ENCODE measurements around the gene SPRR2A.

SPRR2A gene

DNA sequence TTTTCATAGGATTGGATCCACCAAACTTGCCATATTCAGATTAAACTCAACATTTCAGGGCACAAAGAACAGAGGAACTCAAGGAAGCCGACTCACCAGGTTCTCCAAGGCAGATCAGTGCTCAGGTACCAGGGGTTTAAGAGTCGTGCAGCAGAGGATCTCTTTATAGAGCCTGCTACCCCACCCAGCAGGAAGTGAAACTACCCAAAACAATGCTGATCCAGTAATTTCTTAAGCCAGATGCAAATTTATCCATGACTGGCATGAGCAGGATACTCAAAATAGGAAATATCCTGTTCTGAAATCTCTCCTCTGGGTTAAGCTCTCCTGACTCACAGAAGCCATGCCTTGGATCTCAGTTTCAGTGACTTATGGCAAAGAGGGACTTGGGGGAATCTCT, at the start of gene SPRR2A:
SPRR2A (minus strand) TSS at position 138 of the 400 bp plus-strand sequence. CDS start 777 bp downstream, outside the sequence.
- Histone ChIP-seq H3K27me3 (ENCODE audit: low read depth, low read length) (peaks cover 84% of the 10 kb centered on the region), H4K20me1 (ENCODE audit: insufficient read depth, low read length) (no peaks in the 10 kb centered on the region), H3K4me1 (ENCODE audit: low read length) (no peaks in the 10 kb centered on the region; the same call in 1 of the 2 replicates), H3K4me3 (ENCODE audit: low read length) (no peak within 1 kb of the TSS), H3K27ac (ENCODE audit: low read length) (no peak within 1 kb of the TSS), H3K9me3 (ENCODE audit: insufficient read depth, low read length) (no peaks in the 10 kb centered on the region), H3K4me2 (ENCODE audit: low read length) (no peak within 1 kb of the TSS), H3K79me2 (ENCODE audit: low read length) (no peaks in the 10 kb centered on the region), H3K9ac (ENCODE audit: low read length) (no peak within 1 kb of the TSS), H2AFZ (ENCODE audit: low read depth, low read length) (no peak within 1 kb of the TSS), H3K36me3 (replicated peaks; ENCODE audit: low read depth, low read length) (no peaks in the 10 kb centered on the region)
- no peak for TF ChIP-seq EZH2phosphoT487 (IDR thresholded peaks at IDR 0.05; ENCODE audit: low read depth)
- TF ChIP-seq, protein P1, sequence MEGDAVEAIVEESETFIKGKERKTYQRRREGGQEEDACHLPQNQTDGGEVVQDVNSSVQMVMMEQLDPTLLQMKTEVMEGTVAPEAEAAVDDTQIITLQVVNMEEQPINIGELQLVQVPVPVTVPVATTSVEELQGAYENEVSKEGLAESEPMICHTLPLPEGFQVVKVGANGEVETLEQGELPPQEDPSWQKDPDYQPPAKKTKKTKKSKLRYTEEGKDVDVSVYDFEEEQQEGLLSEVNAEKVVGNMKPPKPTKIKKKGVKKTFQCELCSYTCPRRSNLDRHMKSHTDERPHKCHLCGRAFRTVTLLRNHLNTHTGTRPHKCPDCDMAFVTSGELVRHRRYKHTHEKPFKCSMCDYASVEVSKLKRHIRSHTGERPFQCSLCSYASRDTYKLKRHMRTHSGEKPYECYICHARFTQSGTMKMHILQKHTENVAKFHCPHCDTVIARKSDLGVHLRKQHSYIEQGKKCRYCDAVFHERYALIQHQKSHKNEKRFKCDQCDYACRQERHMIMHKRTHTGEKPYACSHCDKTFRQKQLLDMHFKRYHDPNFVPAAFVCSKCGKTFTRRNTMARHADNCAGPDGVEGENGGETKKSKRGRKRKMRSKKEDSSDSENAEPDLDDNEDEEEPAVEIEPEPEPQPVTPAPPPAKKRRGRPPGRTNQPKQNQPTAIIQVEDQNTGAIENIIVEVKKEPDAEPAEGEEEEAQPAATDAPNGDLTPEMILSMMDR (IDR thresholded peaks at IDR 0.05; ENCODE audit: low read depth, low read length): no peak

DNA sequence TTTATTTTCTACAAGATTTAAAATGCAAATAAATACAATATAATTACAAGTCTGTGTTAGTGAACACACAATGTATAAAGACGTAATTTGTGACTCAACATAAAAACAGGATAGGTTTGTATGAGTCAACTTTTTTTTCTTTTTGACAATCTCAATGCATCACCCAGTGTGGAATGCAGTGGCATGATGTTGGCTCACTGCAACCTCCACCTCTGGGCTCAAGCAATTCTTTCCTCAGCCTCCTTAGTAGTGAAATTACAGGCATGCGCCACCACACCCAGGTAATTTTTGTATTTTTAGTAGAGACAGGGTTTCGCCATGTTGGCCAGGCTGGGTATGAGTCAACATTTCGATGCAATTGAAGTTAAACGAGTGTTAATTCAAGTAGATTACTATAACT, 42.9 kb upstream of the SPRR2A start:
- no peaks in the 10 kb centered on the region for H3K36me3 ChIP-seq (replicated peaks; ENCODE audit: low read depth, low read length)
- no peaks in the 10 kb centered on the region for H4K20me1 ChIP-seq (ENCODE audit: insufficient read depth, low read length)
- H3K27me3 ChIP-seq (ENCODE audit: low read depth, low read length): peaks cover 30% of the 10 kb centered on the region
- H3K4me3 ChIP-seq (ENCODE audit: low read length): no peak overlapping the region
- no peak overlapping the region for H2AFZ ChIP-seq (ENCODE audit: low read depth, low read length)
- H3K9ac ChIP-seq (ENCODE audit: low read length): no peak overlapping the region
- H3K27ac ChIP-seq (ENCODE audit: low read length): no peak overlapping the region
- H3K79me2 ChIP-seq (ENCODE audit: low read length): no peaks in the 10 kb centered on the region
- H3K4me2 ChIP-seq (ENCODE audit: low read length): no peak overlapping the region
- TF ChIP-seq, protein P1 (IDR thresholded peaks at IDR 0.05; ENCODE audit: low read depth, low read length): no peak
- TF ChIP-seq EZH2phosphoT487 (IDR thresholded peaks at IDR 0.05; ENCODE audit: low read depth): no peak
- H3K9me3 ChIP-seq (ENCODE audit: insufficient read depth, low read length): no peaks in the 10 kb centered on the region
- H3K4me1 ChIP-seq (ENCODE audit: low read length): no peaks in the 10 kb centered on the region

DNA sequence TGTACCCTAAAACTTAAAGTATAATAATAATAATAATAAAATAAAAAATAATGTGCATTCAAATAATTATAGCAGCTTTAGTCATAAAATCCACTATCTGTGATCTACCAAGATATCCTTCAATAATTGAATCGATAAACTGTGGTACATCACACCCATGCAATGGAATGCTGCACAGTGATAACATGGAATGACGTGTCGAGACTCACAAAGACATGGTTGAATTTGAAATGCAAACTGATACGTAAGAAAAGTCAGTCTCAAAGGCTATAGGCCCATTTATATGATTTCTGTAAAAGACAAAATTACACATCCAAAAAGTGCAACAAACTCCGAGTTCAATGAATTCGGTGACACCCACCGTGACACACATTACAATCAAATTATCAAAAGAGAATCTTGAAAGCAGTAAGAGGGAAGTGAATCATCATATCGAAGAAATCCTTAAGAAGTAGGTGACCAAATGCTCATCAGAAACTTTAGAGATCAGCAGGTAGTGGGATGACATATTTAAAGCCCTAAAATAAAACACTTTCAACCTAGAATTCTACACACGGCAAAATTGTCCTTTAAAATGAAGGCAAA, 42.2 kb upstream of the SPRR2A start:
- no peak overlapping the region for H2AFZ ChIP-seq (ENCODE audit: low read depth, low read length)
- no peaks in the 10 kb centered on the region for H3K9me3 ChIP-seq (ENCODE audit: insufficient read depth, low read length)
- no peak overlapping the region for H3K4me3 ChIP-seq (ENCODE audit: low read length)
- TF ChIP-seq EZH2phosphoT487 (IDR thresholded peaks at IDR 0.05; ENCODE audit: low read depth): no peak
- TF ChIP-seq, protein P1 (IDR thresholded peaks at IDR 0.05; ENCODE audit: low read depth, low read length): no peak
- H3K27ac ChIP-seq (ENCODE audit: low read length): no peak overlapping the region
- H4K20me1 ChIP-seq (ENCODE audit: insufficient read depth, low read length): no peaks in the 10 kb centered on the region
- no peaks in the 10 kb centered on the region for H3K36me3 ChIP-seq (replicated peaks; ENCODE audit: low read depth, low read length)
- no peak overlapping the region for H3K9ac ChIP-seq (ENCODE audit: low read length)
- H3K79me2 ChIP-seq (ENCODE audit: low read length): no peaks in the 10 kb centered on the region
- peaks cover 24% of the 10 kb centered on the region for H3K27me3 ChIP-seq (ENCODE audit: low read depth, low read length)
- H3K4me1 ChIP-seq (ENCODE audit: low read length): no peaks in the 10 kb centered on the region
- H3K4me2 ChIP-seq (ENCODE audit: low read length): no peak overlapping the region

DNA sequence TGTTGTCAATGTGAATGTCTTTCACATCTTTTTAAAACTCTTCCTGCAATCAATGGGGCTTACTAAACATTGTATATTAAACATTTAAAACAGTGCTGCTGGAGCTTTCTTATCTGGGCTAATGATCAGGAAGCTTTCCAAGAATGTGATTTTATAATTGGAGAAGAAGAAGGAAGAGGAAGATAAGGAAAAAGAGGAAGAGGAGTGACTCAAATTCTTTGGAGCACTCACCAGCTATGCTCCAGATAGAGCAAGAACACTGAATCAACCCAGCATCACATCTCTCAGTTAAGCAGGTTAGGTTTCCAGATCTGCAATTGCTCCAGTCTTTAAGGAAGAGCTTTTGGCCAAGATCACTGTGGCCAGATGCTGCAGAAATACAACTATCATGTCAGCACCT, 38.5 kb upstream of the SPRR2A start:
- H4K20me1 ChIP-seq (ENCODE audit: insufficient read depth, low read length): no peaks in the 10 kb centered on the region
- H3K79me2 ChIP-seq (ENCODE audit: low read length): no peaks in the 10 kb centered on the region
- no peak overlapping the region for H3K4me3 ChIP-seq (ENCODE audit: low read length)
- H3K4me1 ChIP-seq (ENCODE audit: low read length): no peaks in the 10 kb centered on the region
- H3K4me2 ChIP-seq (ENCODE audit: low read length): no peak overlapping the region
- H3K27me3 ChIP-seq (ENCODE audit: low read depth, low read length): peaks cover 18% of the 10 kb centered on the region; the same call in 1 of the 2 replicates
- H3K9me3 ChIP-seq (ENCODE audit: insufficient read depth, low read length): no peaks in the 10 kb centered on the region
- no peaks in the 10 kb centered on the region for H3K36me3 ChIP-seq (replicated peaks; ENCODE audit: low read depth, low read length)
- H3K9ac ChIP-seq (ENCODE audit: low read length): no peak overlapping the region
- TF ChIP-seq, protein P1 (IDR thresholded peaks at IDR 0.05; ENCODE audit: low read depth, low read length): no peak
- no peak for TF ChIP-seq EZH2phosphoT487 (IDR thresholded peaks at IDR 0.05; ENCODE audit: low read depth)
- no peak overlapping the region for H3K27ac ChIP-seq (ENCODE audit: low read length)
- no peak overlapping the region for H2AFZ ChIP-seq (ENCODE audit: low read depth, low read length)

All from OCI-LY3 (cell line).